CD14-positive monocyte (primary cell): Measurements from ENCODE around the gene PERCC1. TPM values are rescaled to one million over a fixed set of nuclear protein-coding genes. Genes with fewer than 3 reads are reported as not detected.

ENCODE experiments used
- DNase-seq, 3 donors: peaks; one replicate each; pipeline ENCODE4 v3.0.0-alpha.2; 2011 to 2022
- H2AFZ ChIP-seq: 2 replicates; pipeline ENCODE4 v1.6.0; 2012; ENCODE audit warnings: mild to moderate bottlenecking, low read depth, low read length, inconsistent platforms; ENCODE audit not compliant: insufficient read depth, poor library complexity, severe bottlenecking
- H3K27ac ChIP-seq, 2 donors: 1 replicate in 1 of 2; 2 replicates in 1 of 2; pipeline ENCODE4 v1.5.1; 2012 to 2013; ENCODE audit warnings: low read length in 2 of 2, control low read depth in 1 of 2, inconsistent platforms in 1 of 2, low read depth in 1 of 2, mild to moderate bottlenecking in 1 of 2
- H3K27me3 ChIP-seq, 2 donors: one replicate each; pipeline versions ENCODE4 v1.6.0 to v1.6.1; 2011 to 2013; ENCODE audit warnings: low read length in 2 of 2; ENCODE audit not compliant: control insufficient read depth in 2 of 2, insufficient read depth in 2 of 2
- H3K36me3 ChIP-seq, 2 donors: replicated peaks in 1 of 2; 1 replicate in 1 of 2; 2 replicates in 1 of 2; pipeline versions ENCODE4 v1.5.1 to v1.6.1; 2012 to 2013; ENCODE audit warnings: low read length in 2 of 2, control low read depth in 1 of 2, inconsistent platforms in 1 of 2, mild to moderate bottlenecking in 1 of 2; ENCODE audit not compliant: insufficient read depth in 2 of 2, control insufficient read depth in 1 of 2
- H3K4me1 ChIP-seq, 2 donors: 1 replicate in 1 of 2; 2 replicates in 1 of 2; pipeline versions ENCODE4 v1.5.1 to v1.6.1; 2012 to 2013; ENCODE audit warnings: low read length in 2 of 2, control low read depth in 1 of 2, inconsistent platforms in 1 of 2, mild to moderate bottlenecking in 1 of 2, moderate library complexity in 1 of 2; ENCODE audit not compliant: insufficient read depth in 2 of 2, control insufficient read depth in 1 of 2
- H3K4me2 ChIP-seq: replicated peaks from 2 replicates; pipeline ENCODE3; 2012; ENCODE audit warnings: low read length, moderate library complexity, mild to moderate bottlenecking; ENCODE audit not compliant: poor library complexity, severe bottlenecking; ENCODE audit errors: extremely low read depth
- H3K4me3 ChIP-seq, 3 experiments: fragments of 200-600 bp in 1 of 3; sonication (generic) in 1 of 3; replicated peaks in 1 of 3; 1 replicate in 2 of 3; 2 replicates in 1 of 3; pipeline ENCODE4 v1.5.1; 2011 to 2013; ENCODE audit warnings: low read length in 3 of 3, mild to moderate bottlenecking in 3 of 3, control low read depth in 2 of 3, low read depth in 2 of 3, inconsistent platforms in 1 of 3, moderate library complexity in 1 of 3
- H3K79me2 ChIP-seq: 2 replicates; pipeline ENCODE4 v1.6.0; 2012; ENCODE audit warnings: mild to moderate bottlenecking, control low read depth, inconsistent platforms, low read length, moderate library complexity; ENCODE audit not compliant: insufficient read depth
- H3K9ac ChIP-seq: 2 replicates; pipeline ENCODE4 v1.6.0; 2017; ENCODE audit warnings: low read length, mild to moderate bottlenecking; ENCODE audit not compliant: insufficient read depth, poor library complexity, severe bottlenecking
- H3K9me3 ChIP-seq, 2 donors: replicated peaks in 1 of 2; 1 replicate in 1 of 2; 2 replicates in 1 of 2; pipeline versions ENCODE4 v1.5.1 to v1.6.1; 2012 to 2013; ENCODE audit warnings: low read length in 2 of 2, control low read depth in 1 of 2; ENCODE audit not compliant: control insufficient read depth in 1 of 2, insufficient read depth in 1 of 2
- H4K20me1 ChIP-seq: 2 replicates; pipeline ENCODE4 v1.6.0; 2012; ENCODE audit warnings: mild to moderate bottlenecking, low read length, control low read depth, moderate library complexity; ENCODE audit not compliant: insufficient read depth
- H3K27ac Mint-ChIP-seq, 7 donors: one replicate each; pipeline ENCODE4 v1.8.0; 2020; ENCODE audit warnings: mild to moderate bottlenecking in 7 of 7, mixed read lengths in 7 of 7, moderate library complexity in 6 of 7, inconsistent platforms in 2 of 7
- H3K27me3 Mint-ChIP-seq, 3 donors: one replicate each; pipeline ENCODE4 v1.8.0; 2021 to 2022; ENCODE audit warnings: low read depth in 3 of 3, mild to moderate bottlenecking in 3 of 3, mixed read lengths in 3 of 3, moderate library complexity in 3 of 3, inconsistent platforms in 1 of 3
- H3K36me3 Mint-ChIP-seq, 2 donors: one replicate each; pipeline ENCODE4 v1.8.0; 2020; ENCODE audit warnings: mixed read lengths in 2 of 2, inconsistent platforms in 1 of 2, mild to moderate bottlenecking in 1 of 2
- H3K4me1 Mint-ChIP-seq: one replicate; pipeline ENCODE4 v1.8.0; 2020; ENCODE audit warnings: mild to moderate bottlenecking, mixed read lengths
- H3K4me3 Mint-ChIP-seq, 2 donors: one replicate each; pipeline ENCODE4 v1.8.0; 2020; ENCODE audit warnings: mild to moderate bottlenecking in 2 of 2, mixed read lengths in 2 of 2, moderate library complexity in 1 of 2
- H3K9me3 Mint-ChIP-seq, 7 donors: one replicate each; pipeline ENCODE4 v1.8.0; 2020 to 2022; ENCODE audit warnings: mixed read lengths in 7 of 7, mild to moderate bottlenecking in 6 of 7, moderate library complexity in 6 of 7, inconsistent platforms in 2 of 7
- whole genome bisulfite sequencing: methylation state at CpG from one replicate; pipeline ENCODE4 v1.1.5; 2013; ENCODE audit warnings: missing lambda C conversion rate; ENCODE audit not compliant: insufficient coverage; 5-methylcytosine and 5-hydroxymethylcytosine counted together
- intact Hi-C, 2 donors: fragments of 100-400 bp; cut with micrococcal nuclease; formaldehyde crosslinking; loops; one replicate each; pipeline versions ENCODE4 v1.15.0 to v1.15.1; 2023
- polyA plus RNA-seq, 3 donors: library from polyadenylated mRNA; depleted of rRNA in 1 of 3; unstranded in 2 of 3; stranded (reverse) in 1 of 3; fragments of 300-500 nt in 2 of 3; fragments of >200 nt in 1 of 3; fragmentation: Illumina TruSeq in 2 of 3; gene quantifications; 1 replicate in 2 of 3; 2 replicates in 1 of 3; pipeline ENCODE4 v1.2.3, GENCODE V29; 2012 to 2021
- TF ChIP-seq, protein P1 (sequence below): fragments of 200-600 bp; IDR thresholded peaks from one replicate; pipeline ENCODE4 v1.8.0; 2022; ENCODE audit warnings: antibody characterized with exemption, mild to moderate bottlenecking

PERCC1 gene
- polyA plus RNA-seq, 3 donors = not detected

DNA sequence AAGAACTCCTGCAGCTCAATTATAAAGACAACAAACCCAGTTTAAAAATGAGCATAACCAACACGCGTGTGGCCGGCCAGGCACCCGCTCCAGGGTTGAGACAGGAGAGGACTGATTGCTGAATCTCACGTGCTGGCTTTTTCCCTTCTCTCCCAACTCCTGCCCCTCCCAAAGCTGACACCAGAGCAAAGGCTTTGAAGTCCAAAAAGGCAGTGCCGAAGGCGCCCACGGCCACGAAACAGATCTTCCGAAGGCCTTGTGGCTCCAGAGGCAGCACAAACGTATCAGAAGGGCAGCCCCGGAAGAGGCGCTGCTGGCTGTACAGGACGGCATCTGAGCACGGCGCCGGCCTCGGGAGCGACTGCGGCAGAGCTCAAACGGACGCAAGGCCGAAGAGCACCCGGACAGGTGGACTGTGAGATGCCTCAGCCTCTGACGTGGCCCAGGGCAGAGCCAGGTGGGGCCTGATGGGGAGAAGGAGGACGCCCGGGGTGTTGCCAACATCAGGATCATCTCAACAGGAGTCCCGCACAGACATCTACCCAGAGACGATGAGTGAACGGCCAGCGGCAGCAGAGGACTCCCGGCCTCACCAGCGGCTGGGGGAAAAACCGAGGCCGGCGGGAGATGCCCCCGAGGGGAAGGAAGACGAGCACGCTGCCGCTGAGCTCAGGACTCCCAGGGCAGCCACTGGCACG lies 33.5 kb downstream of the PERCC1 start:
- intact Hi-C loops = no loop called here
- WGBS = 98% methylated on average over 37 of the region's 41 CpGs
- Histone ChIP-seq H3K9ac (no peak overlapping the region), H3K27me3 (no peaks in the 10 kb centered on the region), H4K20me1 (peaks cover 90% of the 10 kb centered on the region), H3K27ac (no peak overlapping the region), H3K36me3 (peaks cover 48 to 70% of the 10 kb centered on the region in 2 donors), H3K9me3 (no peaks in the 10 kb centered on the region), H3K4me2 (no peak overlapping the region), H3K4me1 (peaks cover 3 to 20% of the 10 kb centered on the region in 2 donors), H3K79me2 (peaks cover 85% of the 10 kb centered on the region), H3K4me3 (no peak overlapping the region), H2AFZ (no peak overlapping the region)
- Mint-ChIP-seq H3K27ac (peak overlapping the region in 3 of 7 donors; percentile 50 to 82 (median 57)), H3K36me3 (peaks cover 39 to 73% of the 10 kb centered on the region in 2 donors), H3K4me1 (peaks cover 16% of the 10 kb centered on the region), H3K27me3 (peaks cover 0 to 5% (median 0%) of the 10 kb centered on the region in 3 donors), H3K9me3 (peaks cover 0 to 1% (median 0%) of the 10 kb centered on the region in 7 donors), H3K4me3 (no peak overlapping the region)
- DNase-seq = no peak
- TF ChIP-seq, protein P1, sequence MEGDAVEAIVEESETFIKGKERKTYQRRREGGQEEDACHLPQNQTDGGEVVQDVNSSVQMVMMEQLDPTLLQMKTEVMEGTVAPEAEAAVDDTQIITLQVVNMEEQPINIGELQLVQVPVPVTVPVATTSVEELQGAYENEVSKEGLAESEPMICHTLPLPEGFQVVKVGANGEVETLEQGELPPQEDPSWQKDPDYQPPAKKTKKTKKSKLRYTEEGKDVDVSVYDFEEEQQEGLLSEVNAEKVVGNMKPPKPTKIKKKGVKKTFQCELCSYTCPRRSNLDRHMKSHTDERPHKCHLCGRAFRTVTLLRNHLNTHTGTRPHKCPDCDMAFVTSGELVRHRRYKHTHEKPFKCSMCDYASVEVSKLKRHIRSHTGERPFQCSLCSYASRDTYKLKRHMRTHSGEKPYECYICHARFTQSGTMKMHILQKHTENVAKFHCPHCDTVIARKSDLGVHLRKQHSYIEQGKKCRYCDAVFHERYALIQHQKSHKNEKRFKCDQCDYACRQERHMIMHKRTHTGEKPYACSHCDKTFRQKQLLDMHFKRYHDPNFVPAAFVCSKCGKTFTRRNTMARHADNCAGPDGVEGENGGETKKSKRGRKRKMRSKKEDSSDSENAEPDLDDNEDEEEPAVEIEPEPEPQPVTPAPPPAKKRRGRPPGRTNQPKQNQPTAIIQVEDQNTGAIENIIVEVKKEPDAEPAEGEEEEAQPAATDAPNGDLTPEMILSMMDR = no peak

DNA sequence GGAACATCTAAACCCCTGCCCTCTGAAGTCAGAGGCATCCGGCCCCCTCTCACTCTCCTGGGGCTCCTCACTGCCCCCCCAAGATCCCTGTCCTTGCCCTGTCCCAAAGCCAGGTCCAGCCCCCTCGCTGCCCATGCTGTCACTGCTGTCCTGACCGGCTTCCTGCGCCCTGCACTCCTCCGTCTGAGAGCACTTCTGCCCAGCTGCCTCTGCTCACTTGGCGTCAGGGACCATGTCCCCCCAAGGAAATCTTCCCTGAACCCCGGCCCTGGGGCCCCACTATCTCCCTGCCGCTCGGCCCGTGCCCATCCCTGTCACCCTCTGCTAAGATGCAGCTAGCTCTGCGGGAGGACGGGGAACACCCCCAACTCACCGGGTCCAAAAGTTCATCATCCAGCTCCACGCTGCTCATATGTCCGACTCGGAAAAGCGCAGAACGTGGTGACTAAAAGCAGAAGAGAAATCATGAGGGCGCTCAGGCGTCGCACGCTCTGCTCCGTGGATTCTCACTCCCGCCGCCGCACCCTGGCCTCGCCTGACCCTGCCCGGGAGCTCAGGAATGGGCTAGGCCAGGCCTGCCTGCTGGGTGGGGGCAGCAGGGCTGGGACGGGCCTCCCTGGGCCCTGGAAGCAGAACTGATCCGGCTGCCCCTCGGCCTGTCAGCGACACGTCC lies 34.2 kb downstream of the PERCC1 start:
- peaks cover 0 to 1% (median 0%) of the 10 kb centered on the region in 7 donors for H3K9me3 Mint-ChIP-seq
- H3K27ac Mint-ChIP-seq = peak overlapping the region in 4 of 7 donors; percentile 40 to 82 (median 60)

More for the DNA sequence above, 34.2 kb downstream of the PERCC1 start:
- Histone ChIP-seq H3K4me3 (no peak overlapping the region), H3K79me2 (peaks cover 89% of the 10 kb centered on the region), H3K9me3 (no peaks in the 10 kb centered on the region), H2AFZ (no peak overlapping the region), H3K4me1 (peaks cover 10 to 27% of the 10 kb centered on the region in 2 donors), H3K36me3 (peaks cover 44 to 66% of the 10 kb centered on the region in 2 donors), H3K27ac (peak overlapping the region in 1 of 2 donors; percentile 20), H3K9ac (no peak overlapping the region), H3K4me2 (no peak overlapping the region), H3K27me3 (no peaks in the 10 kb centered on the region), H4K20me1 (peaks cover 88% of the 10 kb centered on the region)
- peaks cover 36 to 69% of the 10 kb centered on the region in 2 donors for H3K36me3 Mint-ChIP-seq
- TF ChIP-seq, protein P1 = no peak
- peaks cover 0 to 5% (median 0%) of the 10 kb centered on the region in 3 donors for H3K27me3 Mint-ChIP-seq
- H3K4me3 Mint-ChIP-seq = no peak overlapping the region
- DNase-seq = no peak
- intact Hi-C loops = no loop called here
- peaks cover 23% of the 10 kb centered on the region for H3K4me1 Mint-ChIP-seq
- WGBS = 96% methylated on average over 31 of the region's 33 CpGs
